Panc1 (cell line): Measurements from ENCODE around the gene CAMK4. TPM values are rescaled to one million over a fixed set of nuclear protein-coding genes. Genes with fewer than 3 reads are reported as not detected.

Experiments
- ATAC-seq: fragments of 200-7000 bp; cut with Tn5 transposase; 2 replicates; pipeline ENCODE4 v1.9.1; 2020; ENCODE audit warnings: mild to moderate bottlenecking, moderate library complexity
- BruUV-seq: library from RNA; stranded (reverse); fragments of 400-500 nt; replicated peaks from 2 replicates; lab custom pipeline; 2021; lab: Mats Ljungman, UMichigan
- CTCF ChIA-PET: fragments of 300-600 bp; sonication (Branson Sonifier 250); formaldehyde crosslinking; loops from one replicate; lab custom pipeline; 2022; ENCODE audit warnings: antibody characterized with exemption; lab: Charles Lee
- POLR2A ChIA-PET: fragments of 300-600 bp; sonication (Branson Sonifier 250); formaldehyde crosslinking; loops from one replicate; lab custom pipeline; 2022; ENCODE audit warnings: antibody characterized with exemption; lab: Charles Lee
- DNase-seq: peaks from one replicate; pipeline ENCODE4 v3.0.0-alpha.2; 2010; ENCODE audit warnings: low read depth, low spot score
- H3K27ac ChIP-seq: 2 replicates; pipeline ENCODE4 v1.5.1; 2011; ENCODE audit warnings: mild to moderate bottlenecking, low read length, inconsistent platforms
- H3K27me3 ChIP-seq: fragments of 200-500 bp; sonication (Bioruptor generic); 2 replicates; pipeline ENCODE4 v1.6.0; 2014; ENCODE audit warnings: low read length, inconsistent platforms; ENCODE audit not compliant: control insufficient read depth, insufficient read depth
- H3K36me3 ChIP-seq: fragments of 200-500 bp; sonication (Bioruptor generic); 2 replicates; pipeline ENCODE4 v1.5.1; 2014; ENCODE audit warnings: inconsistent platforms, mild to moderate bottlenecking, low read length, moderate library complexity; ENCODE audit not compliant: control insufficient read depth, insufficient read depth
- H3K4me1 ChIP-seq: 2 replicates; pipeline ENCODE4 v1.5.1; 2011; ENCODE audit warnings: inconsistent platforms, mild to moderate bottlenecking, low read length, moderate library complexity; ENCODE audit not compliant: control insufficient read depth, insufficient read depth
- H3K4me3 ChIP-seq, 2 experiments: 2 replicates each; pipeline ENCODE4 v1.5.1; 2011 to 2012; ENCODE audit warnings: low read depth in 2 of 2, low read length in 2 of 2, mild to moderate bottlenecking in 2 of 2, inconsistent platforms in 1 of 2, moderate library complexity in 1 of 2
- H3K9me3 ChIP-seq: fragments of 200-500 bp; sonication (Bioruptor generic); 2 replicates; pipeline ENCODE4 v1.5.1; 2014; ENCODE audit warnings: low read depth, mild to moderate bottlenecking, inconsistent platforms, low read length, moderate library complexity; ENCODE audit not compliant: control insufficient read depth, insufficient read depth
- POLR2AphosphoS5 ChIP-seq: IDR thresholded peaks from 2 replicates; pipeline ENCODE4 v1.6.1; 2012; ENCODE audit warnings: mild to moderate bottlenecking, low read depth, low read length, moderate library complexity
- SIN3A ChIP-seq: IDR thresholded peaks from 2 replicates; pipeline ENCODE4 v1.6.1; 2012; ENCODE audit warnings: low read depth, mild to moderate bottlenecking, low read length, moderate library complexity, borderline replicate concordance; ENCODE audit not compliant: insufficient read depth
- TCF7L2 ChIP-seq: IDR thresholded peaks from 2 replicates; pipeline ENCODE4 v1.6.1; 2011; ENCODE audit warnings: mild to moderate bottlenecking, low read depth, low read length, inconsistent platforms
- in situ Hi-C: cut with HindIII; loops from 2 replicates; pipeline ENCODE4 v1.10.0; 2016; ENCODE audit warnings: low sequenced_read_pairs, low pct_unique_long_range_greater_than_20kb
- intact Hi-C: fragments of 100-400 bp; cut with micrococcal nuclease; formaldehyde crosslinking; loops from one replicate; pipeline ENCODE4 v1.10.0; 2022; ENCODE audit not compliant: unreplicated experiment
- total RNA-seq: library from RNA; stranded (reverse); gene quantifications from one replicate; pipeline ENCODE4 v1.2.1, GENCODE V29; 2021; ENCODE audit not compliant: unreplicated experiment
- TF ChIP-seq, protein P1 (sequence below): fragments of 450-650 bp; IDR thresholded peaks from 2 replicates; pipeline ENCODE4 v1.5.1; 2017; ENCODE audit warnings: mild to moderate bottlenecking
- TF ChIP-seq, protein P2 (sequence below), 2 experiments: IDR thresholded peaks; 2 replicates each; pipeline ENCODE4 v1.6.1; 2011 to 2012; ENCODE audit warnings: low read depth in 2 of 2, control low read depth in 1 of 2, low read length in 1 of 2, mild to moderate bottlenecking in 1 of 2, moderate library complexity in 1 of 2; ENCODE audit not compliant: insufficient read depth in 1 of 2

Gene CAMK4
- total RNA-seq, 1 experiment from 2014 or later, result 0.39 TPM

DNA sequence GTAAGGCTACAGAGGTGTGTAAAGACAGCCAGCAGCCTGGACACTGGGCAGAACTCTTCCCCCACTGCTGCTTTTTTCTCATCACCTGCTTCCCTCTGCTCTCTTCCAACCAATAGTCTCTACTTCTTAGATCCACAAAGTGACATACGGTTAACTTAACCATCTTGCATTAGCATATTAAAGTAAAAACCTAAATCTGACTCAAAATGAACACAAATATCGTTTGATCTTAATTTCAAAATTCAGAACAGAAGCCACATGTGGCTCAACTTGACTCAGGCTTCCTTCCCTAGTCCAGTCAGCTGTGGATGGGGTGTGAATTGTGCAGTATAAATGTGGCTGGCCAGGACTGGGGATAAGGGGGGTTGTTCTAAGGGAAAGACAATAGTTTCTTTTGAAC, 173.8 kb downstream of the CAMK4 start:
- intact Hi-C loops, result no loop called here
- ATAC-seq (no peak), DNase-seq (no peak)
- no peak overlapping the region for H3K27ac ChIP-seq
- no peaks in the 10 kb centered on the region for H3K4me1 ChIP-seq
- TF ChIP-seq SIN3A, result no peak
- no peaks in the 10 kb centered on the region for H3K36me3 ChIP-seq
- in situ Hi-C loops, result no loop called here
- H3K4me3 ChIP-seq, result no peak overlapping the region
- CTCF ChIA-PET, result no interaction called here
- no TSS peak for BruUV-seq
- no peaks in the 10 kb centered on the region for H3K9me3 ChIP-seq
- no peaks in the 10 kb centered on the region for H3K27me3 ChIP-seq
- POLR2A ChIA-PET, result no interaction called here

DNA sequence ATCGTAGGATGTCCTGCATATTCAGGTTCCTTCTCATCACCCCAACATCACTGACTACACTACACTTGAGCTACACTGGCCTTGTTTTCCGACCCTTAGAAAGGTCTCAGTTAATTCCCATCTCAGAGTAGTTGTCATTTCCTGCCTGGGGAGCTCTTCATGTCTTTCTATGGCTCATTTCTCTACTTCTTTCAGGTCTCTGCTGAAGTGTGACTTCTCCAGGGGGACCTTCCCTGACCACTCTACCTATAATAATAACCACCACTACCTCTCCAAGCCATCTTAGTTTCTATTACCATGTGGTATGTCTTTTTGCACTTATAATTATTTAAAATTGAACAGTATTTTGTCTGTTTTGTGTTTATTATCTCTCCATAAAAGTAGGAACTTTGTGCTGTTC, 174.9 kb downstream of the CAMK4 start:
- Histone ChIP-seq H3K4me3 (no peak overlapping the region), H3K27ac (no peak overlapping the region), H3K36me3 (no peaks in the 10 kb centered on the region), H3K9me3 (no peaks in the 10 kb centered on the region), H3K4me1 (no peaks in the 10 kb centered on the region), H3K27me3 (no peaks in the 10 kb centered on the region)
- TF ChIP-seq POLR2AphosphoS5 (no peak), SIN3A (no peak), TCF7L2 (no peak)
- TF ChIP-seq, protein P1, sequence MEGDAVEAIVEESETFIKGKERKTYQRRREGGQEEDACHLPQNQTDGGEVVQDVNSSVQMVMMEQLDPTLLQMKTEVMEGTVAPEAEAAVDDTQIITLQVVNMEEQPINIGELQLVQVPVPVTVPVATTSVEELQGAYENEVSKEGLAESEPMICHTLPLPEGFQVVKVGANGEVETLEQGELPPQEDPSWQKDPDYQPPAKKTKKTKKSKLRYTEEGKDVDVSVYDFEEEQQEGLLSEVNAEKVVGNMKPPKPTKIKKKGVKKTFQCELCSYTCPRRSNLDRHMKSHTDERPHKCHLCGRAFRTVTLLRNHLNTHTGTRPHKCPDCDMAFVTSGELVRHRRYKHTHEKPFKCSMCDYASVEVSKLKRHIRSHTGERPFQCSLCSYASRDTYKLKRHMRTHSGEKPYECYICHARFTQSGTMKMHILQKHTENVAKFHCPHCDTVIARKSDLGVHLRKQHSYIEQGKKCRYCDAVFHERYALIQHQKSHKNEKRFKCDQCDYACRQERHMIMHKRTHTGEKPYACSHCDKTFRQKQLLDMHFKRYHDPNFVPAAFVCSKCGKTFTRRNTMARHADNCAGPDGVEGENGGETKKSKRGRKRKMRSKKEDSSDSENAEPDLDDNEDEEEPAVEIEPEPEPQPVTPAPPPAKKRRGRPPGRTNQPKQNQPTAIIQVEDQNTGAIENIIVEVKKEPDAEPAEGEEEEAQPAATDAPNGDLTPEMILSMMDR, result no peak
- TF ChIP-seq, protein P2, sequence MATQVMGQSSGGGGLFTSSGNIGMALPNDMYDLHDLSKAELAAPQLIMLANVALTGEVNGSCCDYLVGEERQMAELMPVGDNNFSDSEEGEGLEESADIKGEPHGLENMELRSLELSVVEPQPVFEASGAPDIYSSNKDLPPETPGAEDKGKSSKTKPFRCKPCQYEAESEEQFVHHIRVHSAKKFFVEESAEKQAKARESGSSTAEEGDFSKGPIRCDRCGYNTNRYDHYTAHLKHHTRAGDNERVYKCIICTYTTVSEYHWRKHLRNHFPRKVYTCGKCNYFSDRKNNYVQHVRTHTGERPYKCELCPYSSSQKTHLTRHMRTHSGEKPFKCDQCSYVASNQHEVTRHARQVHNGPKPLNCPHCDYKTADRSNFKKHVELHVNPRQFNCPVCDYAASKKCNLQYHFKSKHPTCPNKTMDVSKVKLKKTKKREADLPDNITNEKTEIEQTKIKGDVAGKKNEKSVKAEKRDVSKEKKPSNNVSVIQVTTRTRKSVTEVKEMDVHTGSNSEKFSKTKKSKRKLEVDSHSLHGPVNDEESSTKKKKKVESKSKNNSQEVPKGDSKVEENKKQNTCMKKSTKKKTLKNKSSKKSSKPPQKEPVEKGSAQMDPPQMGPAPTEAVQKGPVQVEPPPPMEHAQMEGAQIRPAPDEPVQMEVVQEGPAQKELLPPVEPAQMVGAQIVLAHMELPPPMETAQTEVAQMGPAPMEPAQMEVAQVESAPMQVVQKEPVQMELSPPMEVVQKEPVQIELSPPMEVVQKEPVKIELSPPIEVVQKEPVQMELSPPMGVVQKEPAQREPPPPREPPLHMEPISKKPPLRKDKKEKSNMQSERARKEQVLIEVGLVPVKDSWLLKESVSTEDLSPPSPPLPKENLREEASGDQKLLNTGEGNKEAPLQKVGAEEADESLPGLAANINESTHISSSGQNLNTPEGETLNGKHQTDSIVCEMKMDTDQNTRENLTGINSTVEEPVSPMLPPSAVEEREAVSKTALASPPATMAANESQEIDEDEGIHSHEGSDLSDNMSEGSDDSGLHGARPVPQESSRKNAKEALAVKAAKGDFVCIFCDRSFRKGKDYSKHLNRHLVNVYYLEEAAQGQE (IDR thresholded peaks at IDR 0.05; ENCODE audit: insufficient read depth in 1 of 2, low read depth in 2 of 2, low read length in 1 of 2), result no peak
- intact Hi-C loops (no loop called here), in situ Hi-C loops (no loop called here)
- BruUV-seq, result no TSS peak
- ChIA-PET CTCF (interaction anchor here (0.6 kb wide), 1 partner anchor 132 kb away, joined by 9 read pairs; no protein-coding TSS in a partner anchor), POLR2A (no interaction called here)
- ATAC-seq, result no peak
- no peak for DNase-seq

DNA sequence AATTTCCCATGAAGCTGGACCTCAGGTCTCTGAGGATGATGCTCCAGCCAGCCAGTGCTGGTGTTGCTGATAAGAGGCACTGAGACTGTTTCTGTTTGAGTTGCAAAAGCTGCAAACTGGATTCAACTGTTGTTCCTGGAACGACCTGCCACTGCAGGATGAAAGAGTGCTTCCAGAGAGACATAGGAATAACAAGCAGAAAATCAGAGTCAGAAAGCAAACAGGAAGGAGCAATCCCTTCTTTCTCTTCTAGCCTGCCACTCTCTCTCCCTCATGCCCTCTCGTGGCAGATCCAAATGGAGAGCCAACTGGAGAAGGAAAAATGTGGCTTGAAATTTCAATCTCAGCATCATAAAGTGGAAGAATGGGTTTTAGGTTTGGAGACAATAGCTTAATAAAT, 177.7 kb downstream of the CAMK4 start:
- ChIA-PET CTCF (interaction anchor here (0.6 kb wide), 2 partner anchors 78 to 130 kb away, joined by 4 to 12 read pairs; no protein-coding TSS in a partner anchor), POLR2A (no interaction called here)
- BruUV-seq, result no TSS peak
- no peaks in the 10 kb centered on the region for H3K27me3 ChIP-seq
- DNase-seq (no peak), ATAC-seq (no peak)
- no peak overlapping the region for H3K27ac ChIP-seq
- no peaks in the 10 kb centered on the region for H3K9me3 ChIP-seq
- no peaks in the 10 kb centered on the region for H3K36me3 ChIP-seq
- no peak overlapping the region for H3K4me3 ChIP-seq
- intact Hi-C loops, result no loop called here
- in situ Hi-C loops, result no loop called here
- TF ChIP-seq, protein P2 (IDR thresholded peaks at IDR 0.05; ENCODE audit: insufficient read depth in 1 of 2, low read depth in 2 of 2, low read length in 1 of 2), result no peak
- TF ChIP-seq SIN3A (no peak), TCF7L2 (no peak), POLR2AphosphoS5 (no peak)
- TF ChIP-seq, protein P1, result no peak
- no peaks in the 10 kb centered on the region for H3K4me1 ChIP-seq
